Spinal cord (tissue), 10 donors: ENCODE measurements around the gene NR3C2. TPM values are rescaled to one million over a fixed set of nuclear protein-coding genes. Genes with fewer than 3 reads are reported as not detected.

Experiments
- DNase-seq, 6 donors: peaks; one replicate each; pipeline versions ENCODE4 v3.0.0 to v3.0.0-alpha.2; 2013 to 2015; ENCODE audit warnings: low spot score in 6 of 6, low read depth in 4 of 6
- H3K27ac ChIP-seq: one replicate; pipeline ENCODE4 v1.5.1; 2013; ENCODE audit warnings: low read depth, low read length, control low read depth
- H3K27me3 ChIP-seq: one replicate; pipeline ENCODE4 v1.6.1; 2013; ENCODE audit warnings: low read length; ENCODE audit not compliant: control insufficient read depth, insufficient read depth
- H3K36me3 ChIP-seq: one replicate; pipeline ENCODE4 v1.6.1; 2013; ENCODE audit warnings: low read length; ENCODE audit not compliant: control insufficient read depth, insufficient read depth
- H3K4me1 ChIP-seq: one replicate; pipeline ENCODE4 v1.6.1; 2013; ENCODE audit warnings: low read length; ENCODE audit not compliant: control insufficient read depth, insufficient read depth
- H3K4me3 ChIP-seq: one replicate; pipeline ENCODE4 v1.5.1; 2013; ENCODE audit warnings: low read depth, low read length, control low read depth
- H3K9me3 ChIP-seq: one replicate; pipeline ENCODE4 v1.6.1; 2013; ENCODE audit warnings: low read length; ENCODE audit not compliant: control insufficient read depth, insufficient read depth
- WGBS: methylation state at CpG from one replicate; pipeline ENCODE4 v1.1.5; 2013; ENCODE audit warnings: missing lambda C conversion rate; ENCODE audit not compliant: insufficient coverage; 5-methylcytosine and 5-hydroxymethylcytosine counted together
- polyA plus RNA-seq, 2 donors: library from polyadenylated mRNA; unstranded; fragments of 120-200 nt; gene quantifications; one replicate each; pipeline ENCODE4 v1.2.1, GENCODE V29; 2013; ENCODE audit not compliant: insufficient read length in 2 of 2
- total RNA-seq, 2 donors: library from RNA; depleted of rRNA in 1 of 2; stranded (reverse); fragments of 120-200 nt in 1 of 2; fragments of >200 nt in 1 of 2; gene quantifications; one replicate each; pipeline versions ENCODE4 v1.2.3 to v1.2.4, GENCODE V29; 2013 to 2014
- donor health status: healthy.

The NR3C2 gene
- total and polyA plus RNA-seq, 4 donors: 9.2 to 27.0 (median 14.1) TPM

- Histone ChIP-seq H3K9me3 (no peaks in the 10 kb centered on the region), H3K4me1 (no peaks in the 10 kb centered on the region), H3K27me3 (peaks cover 2% of the 10 kb centered on the region), H3K4me3 (no peak overlapping the region), H3K36me3 (no peaks in the 10 kb centered on the region), H3K27ac (no peak overlapping the region)
- no CpG with 5 or more reads among the region's 7 CpGs for WGBS
- DNase-seq: no peak
Observed at GRCh38 chr4:148436512-148436911, 5.7 kb downstream of the NR3C2 start.

- Histone ChIP-seq H3K36me3 (no peaks in the 10 kb centered on the region), H3K9me3 (no peaks in the 10 kb centered on the region), H3K27ac (no peak overlapping the region), H3K27me3 (no peaks in the 10 kb centered on the region), H3K4me1 (no peaks in the 10 kb centered on the region), H3K4me3 (no peak overlapping the region)
- 84% methylated on average over 16 of the region's 16 CpGs for WGBS
- no peak for DNase-seq
Observed at GRCh38 chr4:148435654-148436406, 6.4 kb downstream of the NR3C2 start.

GRCh38 chr4:148434075-148434773 is 8.0 kb downstream of the NR3C2 start:
- H3K27me3 ChIP-seq: no peaks in the 10 kb centered on the region
- DNase-seq: no peak
- H3K4me3 ChIP-seq: no peak overlapping the region
- H3K27ac ChIP-seq: no peak overlapping the region
- H3K36me3 ChIP-seq: no peaks in the 10 kb centered on the region
- no peaks in the 10 kb centered on the region for H3K9me3 ChIP-seq
- H3K4me1 ChIP-seq: no peaks in the 10 kb centered on the region
- WGBS: no CpG with 5 or more reads among the region's 2 CpGs

- DNase-seq: no peak
- no peaks in the 10 kb centered on the region for H3K36me3 ChIP-seq
- H3K4me1 ChIP-seq: no peaks in the 10 kb centered on the region
- WGBS: 82% methylated on average over 4 of the region's 4 CpGs
- H3K27ac ChIP-seq: no peak overlapping the region
- no peak overlapping the region for H3K4me3 ChIP-seq
- H3K9me3 ChIP-seq: no peaks in the 10 kb centered on the region
- H3K27me3 ChIP-seq: no peaks in the 10 kb centered on the region
Observed at GRCh38 chr4:148431401-148431800, 10.8 kb downstream of the NR3C2 start.

GRCh38 chr4:148430854-148431253 is 11.4 kb downstream of the NR3C2 start:
- H3K4me1 ChIP-seq: no peaks in the 10 kb centered on the region

GRCh38 chr4:148429206-148429605 is 13.0 kb downstream of the NR3C2 start:
- WGBS: no CpG with 5 or more reads among the region's 2 CpGs

More at GRCh38 chr4:148430854-148431253, 11.4 kb downstream of the NR3C2 start:
- no peak overlapping the region for H3K27ac ChIP-seq
- no peak for DNase-seq
- H3K36me3 ChIP-seq: no peaks in the 10 kb centered on the region
- WGBS: no CpG with 5 or more reads among the region's 3 CpGs
- no peaks in the 10 kb centered on the region for H3K27me3 ChIP-seq
- no peaks in the 10 kb centered on the region for H3K9me3 ChIP-seq
- H3K4me3 ChIP-seq: no peak overlapping the region

GRCh38 chr4:148426643-148427042 is 15.6 kb downstream of the NR3C2 start:
- Histone ChIP-seq H3K36me3 (no peaks in the 10 kb centered on the region), H3K27ac (no peak overlapping the region), H3K4me1 (no peaks in the 10 kb centered on the region), H3K4me3 (no peak overlapping the region), H3K27me3 (no peaks in the 10 kb centered on the region), H3K9me3 (no peaks in the 10 kb centered on the region)
- 100% methylated on average over 1 of the region's 5 CpGs for WGBS
- DNase-seq: no peak

More at GRCh38 chr4:148429206-148429605, 13.0 kb downstream of the NR3C2 start:
- Histone ChIP-seq H3K9me3 (no peaks in the 10 kb centered on the region), H3K4me3 (no peak overlapping the region), H3K36me3 (no peaks in the 10 kb centered on the region), H3K4me1 (no peaks in the 10 kb centered on the region), H3K27me3 (no peaks in the 10 kb centered on the region), H3K27ac (no peak overlapping the region)
- no peak for DNase-seq

- no peak overlapping the region for H3K27ac ChIP-seq
- H3K27me3 ChIP-seq: no peaks in the 10 kb centered on the region
- no peaks in the 10 kb centered on the region for H3K36me3 ChIP-seq
- H3K9me3 ChIP-seq: no peaks in the 10 kb centered on the region
- 87% methylated on average over 4 of the region's 5 CpGs for WGBS
- H3K4me3 ChIP-seq: no peak overlapping the region
- no peaks in the 10 kb centered on the region for H3K4me1 ChIP-seq
- no peak for DNase-seq
Observed at GRCh38 chr4:148425327-148426110, 16.7 kb downstream of the NR3C2 start.

- no peak for DNase-seq
- Histone ChIP-seq H3K4me1 (no peaks in the 10 kb centered on the region), H3K27me3 (no peaks in the 10 kb centered on the region), H3K9me3 (no peaks in the 10 kb centered on the region), H3K36me3 (no peaks in the 10 kb centered on the region), H3K27ac (no peak overlapping the region), H3K4me3 (no peak overlapping the region)
- no CpG with 5 or more reads among the region's 2 CpGs for WGBS
Observed at GRCh38 chr4:148420397-148420796, 21.8 kb downstream of the NR3C2 start.
